K562 (cell line): Measurements from ENCODE around the gene ANKRD44. TPM values are rescaled to one million over a fixed set of nuclear protein-coding genes. Genes with fewer than 3 reads are reported as not detected.

Experiments used
- ATAC-seq: fragments of 200-7000 bp; cut with Tn5 transposase; 3 replicates; pipeline ENCODE4 v1.9.1; 2020; ENCODE audit warnings: moderate library complexity
- BruUV-seq: library from RNA; stranded (reverse); fragments of 400-500 nt; replicated peaks from 2 replicates; lab custom pipeline; 2021; lab: Mats Ljungman, UMichigan
- CTCF ChIA-PET: fragments of 300-600 bp; formaldehyde crosslinking; extraction: SDS; loops from one replicate; lab custom pipeline; 2021; ENCODE audit warnings: low intra/inter-chr PET ratio; lab: Yijun Ruan, JAX
- POLR2A ChIA-PET: fragments of 300-600, 350-650 bp; sonication (Branson Sonifier 250); formaldehyde crosslinking; extraction: SDS; loops from one replicate; lab custom pipeline; 2021; ENCODE audit warnings: antibody characterized with exemption, inconsistent platforms; lab: Yijun Ruan, JAX
- DNase-seq, 4 experiments: peaks; one replicate each; pipeline versions ENCODE4 v3.0.0 to v3.0.0-alpha.2; 2011 to 2018; ENCODE audit warnings: low spot score in 3 of 4, mixed read lengths in 3 of 4; ENCODE audit errors: extremely low read depth in 1 of 4
- FAIRE-seq: peaks from 2 replicates; lab custom pipeline; 2011; peaks lifted over from hg19 to GRCh38; lab: Jason Lieb, UNC
- H2AFZ ChIP-seq: 2 replicates; pipeline ENCODE4 v1.6.0; 2011; ENCODE audit warnings: low read depth, low read length, control low read depth, inconsistent platforms
- H3K27ac ChIP-seq: fragments of 200-600 bp; 3 replicates; pipeline ENCODE4 v1.8.0; 2011; ENCODE audit warnings: low read depth, mild to moderate bottlenecking, control low read depth, inconsistent platforms, low read length, moderate library complexity, mixed read lengths; ENCODE audit errors: extremely low read depth
- H3K27me3 ChIP-seq, 2 experiments: fragments of 300-600 bp in 1 of 2; 2 replicates in 1 of 2; 3 replicates in 1 of 2; pipeline versions ENCODE4 v1.6.0 to v1.8.0; 2011; ENCODE audit warnings: inconsistent platforms in 2 of 2, low read length in 2 of 2, mild to moderate bottlenecking in 1 of 2, mixed read lengths in 1 of 2, moderate library complexity in 1 of 2; ENCODE audit not compliant: control insufficient read depth in 2 of 2, insufficient read depth in 2 of 2
- H3K36me3 ChIP-seq: fragments of 300-600 bp; 3 replicates; pipeline ENCODE4 v1.8.0; 2011; ENCODE audit warnings: mild to moderate bottlenecking, low read length, inconsistent platforms; ENCODE audit not compliant: control insufficient read depth, insufficient read depth
- H3K4me1 ChIP-seq, 2 experiments: fragments of 200-600 bp in 1 of 2; replicated peaks in 1 of 2; 2 replicates in 1 of 2; 3 replicates in 1 of 2; pipeline versions ENCODE4 v1.5.1 to v1.8.0; 2011; ENCODE audit warnings: inconsistent platforms in 2 of 2, low read length in 2 of 2, mild to moderate bottlenecking in 1 of 2, mixed read lengths in 1 of 2, moderate library complexity in 1 of 2; ENCODE audit not compliant: control insufficient read depth in 2 of 2, insufficient read depth in 2 of 2
- H3K4me2 ChIP-seq: 2 replicates; pipeline ENCODE4 v1.6.1; 2011; ENCODE audit warnings: low read length, control low read depth, inconsistent platforms, mixed read lengths; ENCODE audit not compliant: insufficient read depth
- H3K4me3 ChIP-seq: fragments of 200-600 bp; sonication (generic), shearing (Covaris generic); 2 replicates; pipeline ENCODE4 v1.5.1; 2016; ENCODE audit warnings: control low read depth, inconsistent platforms
- H3K79me2 ChIP-seq: fragments of 200-600 bp; 3 replicates; pipeline ENCODE4 v1.8.0; 2011; ENCODE audit warnings: low read length, inconsistent platforms; ENCODE audit not compliant: control insufficient read depth, insufficient read depth
- H3K9ac ChIP-seq, 2 experiments: 2 replicates each; pipeline versions ENCODE4 v1.6.0 to v1.6.1; 2011; ENCODE audit warnings: low read depth in 2 of 2, low read length in 2 of 2, control low read depth in 1 of 2, inconsistent platforms in 1 of 2, mild to moderate bottlenecking in 1 of 2, mixed read lengths in 1 of 2; ENCODE audit not compliant: insufficient read depth in 1 of 2
- H3K9me1 ChIP-seq: one replicate; pipeline ENCODE4 v1.6.0; 2011; ENCODE audit warnings: inconsistent platforms, mild to moderate bottlenecking, low read length, moderate library complexity; ENCODE audit not compliant: control insufficient read depth, insufficient read depth
- H3K9me3 ChIP-seq: replicated peaks from 2 replicates; pipeline ENCODE4 v1.5.1; 2011; ENCODE audit warnings: low read depth, low read length, inconsistent platforms; ENCODE audit not compliant: control insufficient read depth, insufficient read depth
- H4K20me1 ChIP-seq: replicated peaks from 2 replicates; pipeline ENCODE4 v1.6.1; 2011; ENCODE audit warnings: low read length, inconsistent platforms, mixed read lengths; ENCODE audit not compliant: control insufficient read depth, insufficient read depth
- ELK3 ChIP-seq: fragments of 450-650 bp; formaldehyde crosslinking; IDR thresholded peaks from 2 replicates; pipeline ENCODE4 v1.4.0; 2020; ENCODE audit warnings: mild to moderate bottlenecking
- FIP1L1 ChIP-seq: fragments of 200-400 bp; formaldehyde crosslinking; IDR thresholded peaks from 2 replicates; pipeline ENCODE4 v1.6.1; 2018; ENCODE audit warnings: mild to moderate bottlenecking, low read depth, low read length; ENCODE audit not compliant: poor library complexity, severe bottlenecking
- RBM34 ChIP-seq: fragments of 200-400 bp; formaldehyde crosslinking; IDR thresholded peaks from 2 replicates; pipeline ENCODE4 v1.6.1; 2018; ENCODE audit warnings: low read length, borderline replicate concordance; ENCODE audit not compliant: insufficient read depth
- TGIF2 ChIP-seq: sonication (generic); formaldehyde crosslinking; IDR thresholded peaks from 2 replicates; pipeline ENCODE4 v1.8.1; 2022; ENCODE audit warnings: mild to moderate bottlenecking, missing genetic modification reagents, moderate library complexity
- ZNF512 ChIP-seq: IDR thresholded peaks from 2 replicates; pipeline ENCODE4 v1.6.1; 2016; ENCODE audit warnings: missing genetic modification characterization, missing compliant biosample characterization
- WGBS: fragments of 100-300 bp; shearing (Covaris generic); methylation state at CpG from one replicate; pipeline ENCODE4 v1.1.6; 2016; ENCODE audit warnings: low coverage, mixed read lengths; ENCODE audit not compliant: insufficient coverage; ENCODE audit errors: missing lambda C conversion rate; 5-methylcytosine and 5-hydroxymethylcytosine counted together
- in situ Hi-C: fragments of 300-500 bp; cut with MboI; formaldehyde crosslinking; loops from 4 replicates; pipeline ENCODE4 v1.15.0; 2018; ENCODE audit warnings: inconsistent platforms, mixed read lengths
- intact Hi-C: fragments of 100-400 bp; cut with micrococcal nuclease; formaldehyde crosslinking; loops from 2 replicates; pipeline ENCODE4 v1.14.2; 2022
- polyA plus RNA-seq, 8 experiments: library from polyadenylated mRNA; depleted of rRNA in 4 of 8; stranded (reverse) in 5 of 8; unstranded in 3 of 8; fragments of >200 nt; fragmentation: Nextera tagmentation in 2 of 8; fragmentation: Illumina TruSeq in 1 of 8; extraction: Ambion mirVana in 2 of 8; extraction: Trizol in 1 of 8; gene quantifications; 2 replicates each; pipeline versions ENCODE4 v1.2.1 to v1.2.3, GENCODE V29; 2011 to 2014; ENCODE audit warnings: inconsistent platforms in 1 of 8, missing spikeins in 1 of 8
- total RNA-seq, 7 experiments: library from RNA; depleted of rRNA in 6 of 7; stranded (reverse); fragments of >200 nt in 6 of 7; fragmentation: Illumina TruSeq in 2 of 7; extraction: Trizol in 2 of 7; gene quantifications; 2 replicates each; pipeline versions ENCODE4 v1.2.1 to v1.2.3, GENCODE V29; 2011 to 2021; ENCODE audit warnings: low replicate concordance in 1 of 7

ANKRD44 gene
- total and polyA plus RNA-seq, 9 of the 15 experiments (the other 6 are each of a cell fraction or from before 2014, with no cell fraction given): 0.03 to 0.64 (median 0.07) TPM; not detected in 3

GRCh38 chr2:196990092-196990491 is 320.5 kb downstream of the ANKRD44 start:
- 0% methylated on average over 1 of the region's 1 CpG for WGBS
- H2AFZ ChIP-seq: no peak overlapping the region
- H3K79me2 ChIP-seq: no peaks in the 10 kb centered on the region
- H3K27me3 ChIP-seq: no peaks in the 10 kb centered on the region
- no peaks in the 10 kb centered on the region for H3K36me3 ChIP-seq
- intact Hi-C loops: no loop called here
- TF ChIP-seq ZNF512 (no peak), RBM34 (no peak), FIP1L1 (no peak), TGIF2 (CRISPR knock-in tag) (no peak), ELK3 (CRISPR knock-in tag) (no peak)
- in situ Hi-C loops: no loop called here
- H3K9ac ChIP-seq: no peak overlapping the region
- no TSS peak for BruUV-seq
- no peak for ATAC-seq
- no peaks in the 10 kb centered on the region for H3K9me3 ChIP-seq
- H3K27ac ChIP-seq: no peak overlapping the region
- DNase-seq: no peak
- no peaks in the 10 kb centered on the region for H3K9me1 ChIP-seq
- no peak overlapping the region for H3K4me3 ChIP-seq
- ChIA-PET POLR2A (no interaction called here), CTCF (no interaction called here)
- no peaks in the 10 kb centered on the region for H3K4me1 ChIP-seq
- no peaks in the 10 kb centered on the region for H4K20me1 ChIP-seq
- H3K4me2 ChIP-seq: no peak overlapping the region
- FAIRE-seq: no peak
